HepG2 (cell line): ENCODE data around the gene SUPT6H. TPM values are rescaled to one million over a fixed set of nuclear protein-coding genes. Genes with fewer than 3 reads are reported as not detected.
A peak's percentile ranks its signal among the peaks of the same experiment; 100 is the strongest.

Experiments used
- ATF6 ChIP-seq: sonication (generic); formaldehyde crosslinking; conservative IDR thresholded peaks from 2 replicates; pipeline ENCODE4 v1.4.0; 2020; ENCODE audit warnings: missing genetic modification reagents
- ATRX ChIP-seq: sonication (generic); formaldehyde crosslinking; IDR thresholded peaks from 2 replicates; pipeline ENCODE4 v1.4.0; 2020; ENCODE audit warnings: missing genetic modification reagents, borderline replicate concordance
- ESRRA ChIP-seq: sonication (generic); formaldehyde crosslinking; IDR thresholded peaks from 2 replicates; pipeline ENCODE4 v1.5.1; 2020; ENCODE audit warnings: mild to moderate bottlenecking, low read depth, missing genetic modification reagents
- HMG20B ChIP-seq: conservative IDR thresholded peaks from 2 replicates; pipeline ENCODE4 v1.6.1; 2016; ENCODE audit warnings: missing genetic modification reagents, missing compliant biosample characterization
- MLXIP ChIP-seq: sonication (generic); formaldehyde crosslinking; IDR thresholded peaks from 2 replicates; pipeline ENCODE4 v1.9.0; 2021; ENCODE audit warnings: missing genetic modification reagents, borderline replicate concordance
- MYPOP ChIP-seq: sonication (generic); formaldehyde crosslinking; IDR thresholded peaks from 2 replicates; pipeline ENCODE4 v1.8.1; 2023; ENCODE audit warnings: mild to moderate bottlenecking, moderate library complexity, missing genetic modification reagents
- POGZ ChIP-seq: sonication (generic); formaldehyde crosslinking; IDR thresholded peaks from 2 replicates; pipeline ENCODE4 v1.4.0; 2020; ENCODE audit warnings: mild to moderate bottlenecking, missing genetic modification reagents
- SIX4 ChIP-seq: sonication (generic); formaldehyde crosslinking; IDR thresholded peaks from 2 replicates; pipeline ENCODE4 v1.4.0; 2020; ENCODE audit warnings: missing genetic modification reagents
- TFE3 ChIP-seq: IDR thresholded peaks from 2 replicates; pipeline ENCODE4 v1.6.1; 2016
- TIGD3 ChIP-seq: sonication (generic); formaldehyde crosslinking; IDR thresholded peaks from 2 replicates; pipeline ENCODE4 v1.5.1; 2020; ENCODE audit warnings: mild to moderate bottlenecking, missing genetic modification reagents, borderline replicate concordance
- ZNF552 ChIP-seq: sonication (generic); formaldehyde crosslinking; IDR thresholded peaks from 2 replicates; pipeline ENCODE4 v1.9.0; 2022; ENCODE audit warnings: missing genetic modification reagents, mild to moderate bottlenecking, borderline replicate concordance
- ZNF770 ChIP-seq: sonication (generic); formaldehyde crosslinking; IDR thresholded peaks from 2 replicates; pipeline ENCODE4 v1.5.0; 2020; ENCODE audit warnings: mild to moderate bottlenecking, missing genetic modification reagents
- ZUFSP ChIP-seq: sonication (generic); formaldehyde crosslinking; IDR thresholded peaks from 2 replicates; pipeline ENCODE4 v1.9.0; 2021; ENCODE audit warnings: missing genetic modification reagents, mild to moderate bottlenecking, borderline replicate concordance
- polyA plus RNA-seq, 8 experiments: library from polyadenylated mRNA; depleted of rRNA in 3 of 8; stranded (reverse) in 7 of 8; unstranded in 1 of 8; fragments of >200 nt; fragmentation: Illumina TruSeq in 4 of 8; extraction: Trizol in 4 of 8; gene quantifications; 2 replicates each; pipeline versions ENCODE4 v1.2.1 to v1.2.3, GENCODE V29; 2011 to 2016; ENCODE audit warnings: low read depth in 4 of 8, missing spikeins in 1 of 8, mixed read lengths in 1 of 8; ENCODE audit not compliant: insufficient read depth in 1 of 8
- total RNA-seq, 5 experiments: library from RNA; depleted of rRNA; stranded (reverse); fragments of >200 nt; fragmentation: Illumina TruSeq; extraction: Trizol; gene quantifications; 2 replicates each; pipeline ENCODE4 v1.2.3, GENCODE V29; 2016; ENCODE audit warnings: low read depth in 1 of 5

SUPT6H gene
- total and polyA plus RNA-seq, 2 of the 13 experiments (the other 11 are each of a cell fraction or from before 2014, with no cell fraction given): 32.7 to 39.9 TPM

GRCh38 chr17:28710861-28711722, 49.1 kb downstream of the SUPT6H start (continued):
- TF ChIP-seq SIX4 (CRISPR knock-in tag): 0 out of 2 replicates have a peak, but pooled peaks have one; percentile 9
- peak; percentile 65; the same call in 1 of the 2 replicates for TF ChIP-seq TFE3 (CRISPR knock-in tag)
- 0 out of 2 replicates have a peak, but pooled peaks have one; percentile 12 for TF ChIP-seq MYPOP (CRISPR knock-in tag)
- TF ChIP-seq TIGD3 (CRISPR knock-in tag): no peak
- TF ChIP-seq ZUFSP (CRISPR knock-in tag): no peak
- no peak for TF ChIP-seq ATF6 (CRISPR knock-in tag)
- no peak; the same call in 1 of the 2 replicates for TF ChIP-seq ZNF770
- TF ChIP-seq ESRRA (CRISPR knock-in tag): peak; percentile 42; the same call in 1 of the 2 replicates
- TF ChIP-seq HMG20B (CRISPR knock-in tag): 0 out of 2 replicates have a peak, but pooled peaks have one; percentile 30
- no peak for TF ChIP-seq MLXIP (CRISPR knock-in tag)
- no peak for TF ChIP-seq POGZ (CRISPR knock-in tag)
- 0 out of 2 replicates have a peak, but pooled peaks have one; percentile 45 for TF ChIP-seq ZNF552 (CRISPR knock-in tag)
- no peak for TF ChIP-seq ATRX (CRISPR knock-in tag)
